Measurements from ENCODE around the gene IFNAR1. TPM values are rescaled to one million over a fixed set of nuclear protein-coding genes. Genes with fewer than 3 reads are reported as not detected.
"Not testable (repeated sequence)": the region's sequence is repeated elsewhere in the genome, so short reads cannot be mapped to it uniquely, and the experiment has no call there.

The IFNAR1 gene
- total RNA-seq, 2 experiments from 2014 or later: 18.1 to 60.8 TPM

DNA sequence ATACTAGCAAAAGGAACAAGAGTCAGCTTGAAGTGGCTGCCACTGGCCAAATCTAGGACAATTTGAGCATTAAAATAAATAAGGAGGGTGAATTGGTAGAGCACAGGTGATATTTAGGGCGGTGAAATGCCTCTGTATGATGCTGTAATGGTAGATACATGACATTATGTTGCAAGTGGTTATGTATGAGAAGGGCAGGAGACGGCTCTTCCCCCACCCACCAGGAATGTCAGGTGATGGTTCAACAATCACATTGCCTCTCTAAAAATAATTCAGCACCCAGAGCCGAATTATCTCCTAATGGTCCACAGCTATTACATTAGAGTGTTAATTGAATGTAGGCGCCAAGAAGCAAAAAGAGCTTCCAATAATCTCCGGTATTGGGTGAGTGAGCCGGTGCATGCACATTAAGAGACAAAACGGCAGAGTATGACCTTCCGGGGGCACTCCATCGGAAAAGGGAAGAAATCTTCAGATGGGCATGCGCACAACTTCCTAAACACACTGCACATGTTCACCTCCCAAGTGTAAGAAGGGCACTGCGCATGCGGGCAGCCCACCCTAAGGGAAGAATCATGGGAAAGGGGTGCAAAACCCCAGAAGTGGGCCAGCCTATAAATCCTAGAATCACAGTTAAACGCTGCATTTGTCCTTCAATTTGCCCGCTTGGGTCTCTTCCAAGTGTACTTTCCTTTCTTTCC lies 6.8 kb upstream of the IFNAR1 start:
- BruUV-seq (replicated peaks): no TSS peak
- Histone ChIP-seq H3K36me3 (ENCODE audit: insufficient read depth, low read length) (peaks cover 18% of the 10 kb centered on the region), H3K4me1 (ENCODE audit: insufficient read depth, low read length, poor library complexity, severe bottlenecking) (peaks cover 31% of the 10 kb centered on the region), H3K27ac (ENCODE audit: low read depth, low read length, poor library complexity, severe bottlenecking) (no peak overlapping the region), H3K79me2 (ENCODE audit: insufficient read depth, low read depth, low read length) (no peaks in the 10 kb centered on the region), H3K4me3 (ENCODE audit: low read depth, low read length, poor library complexity, severe bottlenecking) (no peak overlapping the region), H3K4me2 (ENCODE audit: low read length) (no peak overlapping the region), H4K20me1 (ENCODE audit: insufficient read depth, low read length) (no peaks in the 10 kb centered on the region), H2AFZ (ENCODE audit: low read length) (no peak overlapping the region), H3K9me3 (ENCODE audit: low read length) (peaks cover 25% of the 10 kb centered on the region; the same call in 1 of the 2 replicates), H3K9me2 (ENCODE audit: insufficient read depth, low read length) (no peaks in the 10 kb centered on the region)
- TF ChIP-seq, protein P1, sequence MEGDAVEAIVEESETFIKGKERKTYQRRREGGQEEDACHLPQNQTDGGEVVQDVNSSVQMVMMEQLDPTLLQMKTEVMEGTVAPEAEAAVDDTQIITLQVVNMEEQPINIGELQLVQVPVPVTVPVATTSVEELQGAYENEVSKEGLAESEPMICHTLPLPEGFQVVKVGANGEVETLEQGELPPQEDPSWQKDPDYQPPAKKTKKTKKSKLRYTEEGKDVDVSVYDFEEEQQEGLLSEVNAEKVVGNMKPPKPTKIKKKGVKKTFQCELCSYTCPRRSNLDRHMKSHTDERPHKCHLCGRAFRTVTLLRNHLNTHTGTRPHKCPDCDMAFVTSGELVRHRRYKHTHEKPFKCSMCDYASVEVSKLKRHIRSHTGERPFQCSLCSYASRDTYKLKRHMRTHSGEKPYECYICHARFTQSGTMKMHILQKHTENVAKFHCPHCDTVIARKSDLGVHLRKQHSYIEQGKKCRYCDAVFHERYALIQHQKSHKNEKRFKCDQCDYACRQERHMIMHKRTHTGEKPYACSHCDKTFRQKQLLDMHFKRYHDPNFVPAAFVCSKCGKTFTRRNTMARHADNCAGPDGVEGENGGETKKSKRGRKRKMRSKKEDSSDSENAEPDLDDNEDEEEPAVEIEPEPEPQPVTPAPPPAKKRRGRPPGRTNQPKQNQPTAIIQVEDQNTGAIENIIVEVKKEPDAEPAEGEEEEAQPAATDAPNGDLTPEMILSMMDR (conservative IDR thresholded peaks at IDR 0.05; ENCODE audit: low read length): no peak
- no peak for TF ChIP-seq EZH2phosphoT487 (IDR thresholded peaks at IDR 0.05; ENCODE audit: borderline replicate concordance, low read depth, low read length)
- POLR2A ChIA-PET: no interaction called here
- CTCF ChIA-PET (ENCODE audit: unreplicated experiment): no interaction called here
- DNase-seq (ENCODE audit: low spot score): no peak
- intact Hi-C loops (cut with micrococcal nuclease; ENCODE audit: unreplicated experiment): no loop called here

DNA sequence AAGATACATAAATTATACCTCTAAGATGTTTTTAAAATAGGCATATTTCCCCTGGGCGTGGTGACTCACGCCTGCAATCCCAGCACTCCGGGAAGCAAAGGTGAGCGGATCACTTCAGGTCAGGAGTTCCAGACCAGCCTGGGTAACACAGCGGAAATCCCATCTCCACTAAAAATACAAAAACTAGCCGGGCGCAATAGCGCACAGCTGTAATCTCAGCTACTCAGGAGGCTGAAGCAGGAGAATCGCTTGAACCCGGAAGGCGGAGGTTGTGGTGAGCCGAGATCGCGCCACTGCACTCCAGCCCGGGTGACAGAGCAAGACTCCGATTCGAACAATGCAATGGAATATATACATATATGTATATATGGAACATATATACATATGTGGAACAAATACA lies 3.8 kb upstream of the IFNAR1 start:
- BruUV-seq (replicated peaks); H3K27ac ChIP-seq (ENCODE audit: low read depth, low read length, poor library complexity, severe bottlenecking); H3K4me3 ChIP-seq (ENCODE audit: low read depth, low read length, poor library complexity, severe bottlenecking); H3K36me3 ChIP-seq (ENCODE audit: insufficient read depth, low read length); H2AFZ ChIP-seq (ENCODE audit: low read length); intact Hi-C loops (cut with micrococcal nuclease; ENCODE audit: unreplicated experiment); CTCF ChIA-PET (ENCODE audit: unreplicated experiment); DNase-seq (ENCODE audit: low spot score); H3K4me2 ChIP-seq (ENCODE audit: low read length); H3K9me3 ChIP-seq (ENCODE audit: low read length); POLR2A ChIA-PET; H4K20me1 ChIP-seq (ENCODE audit: insufficient read depth, low read length); H3K4me1 ChIP-seq (ENCODE audit: insufficient read depth, low read length, poor library complexity, severe bottlenecking); H3K9me2 ChIP-seq (ENCODE audit: insufficient read depth, low read length): not testable (repeated sequence)
- H3K79me2 ChIP-seq (ENCODE audit: insufficient read depth, low read depth, low read length): peaks cover 10% of the 10 kb centered on the region

DNA sequence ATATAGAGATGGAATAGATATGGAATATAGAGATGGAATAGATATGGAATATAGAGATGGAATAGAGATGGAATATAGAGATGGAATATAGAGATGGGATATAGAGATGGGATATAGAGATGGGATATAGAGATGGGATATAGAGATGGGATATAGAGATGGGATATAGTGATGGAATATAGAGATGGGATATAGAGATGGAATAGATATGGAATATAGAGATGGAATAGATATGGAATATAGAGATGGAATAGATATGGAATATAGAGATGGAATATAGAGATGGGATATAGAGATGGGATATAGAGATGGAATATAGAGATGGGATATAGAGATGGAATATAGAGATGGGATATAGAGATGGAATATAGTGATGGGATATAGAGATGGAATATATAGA lies 1.2 kb upstream of the IFNAR1 start:
- H4K20me1 ChIP-seq (ENCODE audit: insufficient read depth, low read length); H3K9me2 ChIP-seq (ENCODE audit: insufficient read depth, low read length); POLR2A ChIA-PET; CTCF ChIA-PET (ENCODE audit: unreplicated experiment); H3K9me3 ChIP-seq (ENCODE audit: low read length); H2AFZ ChIP-seq (ENCODE audit: low read length); DNase-seq (ENCODE audit: low spot score); BruUV-seq (replicated peaks): not testable (repeated sequence)
- Histone ChIP-seq H3K4me1 (ENCODE audit: insufficient read depth, low read length, poor library complexity, severe bottlenecking) (peaks cover 28% of the 10 kb centered on the region), H3K4me3 (ENCODE audit: low read depth, low read length, poor library complexity, severe bottlenecking) (peak overlapping the region; percentile 79), H3K4me2 (ENCODE audit: low read length) (peak overlapping the region; percentile 76), H3K36me3 (ENCODE audit: insufficient read depth, low read length) (peaks cover 24% of the 10 kb centered on the region), H3K79me2 (ENCODE audit: insufficient read depth, low read depth, low read length) (peaks cover 36% of the 10 kb centered on the region), H3K27ac (ENCODE audit: low read depth, low read length, poor library complexity, severe bottlenecking) (peak overlapping the region; percentile 87)
- intact Hi-C loops (cut with micrococcal nuclease; ENCODE audit: unreplicated experiment): loop anchor here (1.0 to 2.0 kb wide), 2 partner anchors 51 to 54 kb away; no protein-coding TSS in a partner anchor
